NCI-H82 treated with DMSO at 0.1 percent for 48 hours (cell line): ENCODE results near the gene HAUS2.
"Not testable (repeated sequence)": the region's sequence is repeated elsewhere in the genome, so short reads cannot be mapped to it uniquely, and the experiment has no call there.

ENCODE experiments used
- DNase-seq: peaks from one replicate; lab custom pipeline; 2025; ENCODE audit not compliant: unreplicated experiment; lab: John Stamatoyannopoulos, UW

Gene HAUS2

DNA sequence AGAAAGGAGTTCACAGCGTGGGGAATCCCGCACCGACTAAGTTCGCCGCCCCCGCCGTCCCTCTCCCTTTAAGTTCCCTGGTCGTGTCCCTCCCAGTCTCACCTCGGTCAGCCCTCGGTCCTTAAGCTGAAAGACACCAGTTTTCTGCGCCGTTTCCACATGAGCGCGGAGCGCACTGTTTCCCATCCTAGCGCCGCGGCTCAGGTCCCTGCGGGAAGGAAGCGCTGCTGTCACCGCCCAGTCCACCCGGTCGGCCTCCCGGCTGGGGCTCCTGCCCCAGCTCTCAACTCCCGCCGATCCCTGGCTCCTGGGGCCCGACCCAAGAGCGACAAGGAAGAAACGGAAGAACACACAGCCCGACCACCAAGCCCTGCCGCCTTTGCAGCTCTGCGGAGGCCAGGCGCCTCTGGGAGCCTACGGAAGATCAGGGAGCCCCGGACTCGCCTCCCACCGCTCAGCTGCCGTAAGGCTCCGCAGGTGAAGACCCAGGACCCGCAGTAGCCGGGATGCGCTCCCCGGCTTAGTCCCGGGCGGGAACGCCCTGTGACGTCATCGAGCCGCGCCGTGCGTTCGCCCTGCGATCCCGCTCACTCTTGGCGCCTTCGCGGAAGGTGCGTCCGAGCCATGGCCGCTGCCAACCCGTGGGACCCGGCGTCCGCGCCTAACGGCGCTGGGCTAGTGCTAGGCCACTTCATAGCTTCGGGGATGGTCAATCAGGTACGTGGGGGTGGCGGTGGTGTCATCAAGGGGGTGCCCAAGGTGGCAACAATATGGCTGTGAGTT lies at the start of gene HAUS2, which contains the start of gene LRRC57:
Gene HAUS2, plus strand, starts transcription at position 590 of the 783 bp plus-strand sequence. Its CDS starts 35 bp downstream, at position 625.
Gene LRRC57, minus strand, starts transcription at position 545 of the 783 bp plus-strand sequence. Its CDS starts 359 bp downstream, at position 186.
- DNase-seq: peak; percentile 41

DNA sequence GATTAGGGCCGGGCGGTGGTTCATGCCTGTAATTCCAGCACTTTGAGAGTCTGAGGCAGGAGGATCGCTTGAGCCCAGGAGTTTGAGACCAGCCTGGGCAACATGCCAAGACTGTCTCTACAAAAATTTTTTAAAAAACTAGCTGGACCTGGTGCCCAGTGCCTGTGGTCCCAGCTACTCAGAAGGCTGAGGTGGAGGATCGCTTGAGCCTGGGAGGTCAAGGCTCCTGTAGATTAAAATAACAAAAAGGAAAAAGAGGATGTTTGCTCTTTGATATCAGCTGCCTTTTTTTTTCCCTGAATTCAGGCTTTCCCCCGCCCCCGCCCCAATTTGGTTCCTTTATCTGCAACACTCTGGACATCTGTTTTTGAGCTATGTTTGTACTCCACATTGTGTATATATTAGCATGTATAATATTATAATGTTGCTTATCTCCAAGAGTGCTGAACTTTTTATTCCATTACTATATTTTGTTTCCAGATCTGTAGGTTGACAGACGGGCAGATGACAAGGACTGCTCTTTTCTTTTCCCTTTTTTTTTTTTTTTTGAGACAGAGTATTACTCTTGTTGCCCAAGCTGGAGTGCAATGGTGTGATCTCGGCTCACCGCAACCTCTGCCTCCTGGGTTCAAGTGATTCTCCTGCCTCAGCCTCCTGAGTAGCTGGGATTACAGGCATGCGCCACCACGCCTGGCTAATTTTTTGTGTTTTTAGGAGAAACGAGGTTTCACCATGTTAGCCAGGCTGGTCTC lies 48.6 kb upstream of the HAUS2 start:
- no peak for DNase-seq

- no peak for DNase-seq
Observed at GRCh38 chr15:42502477-42502876, 46.2 kb upstream of the HAUS2 start.

- DNase-seq: no peak
Observed at GRCh38 chr15:42503825-42504224, 44.8 kb upstream of the HAUS2 start.

- no peak for DNase-seq
Observed at GRCh38 chr15:42504631-42505030, 44.0 kb upstream of the HAUS2 start.

DNA sequence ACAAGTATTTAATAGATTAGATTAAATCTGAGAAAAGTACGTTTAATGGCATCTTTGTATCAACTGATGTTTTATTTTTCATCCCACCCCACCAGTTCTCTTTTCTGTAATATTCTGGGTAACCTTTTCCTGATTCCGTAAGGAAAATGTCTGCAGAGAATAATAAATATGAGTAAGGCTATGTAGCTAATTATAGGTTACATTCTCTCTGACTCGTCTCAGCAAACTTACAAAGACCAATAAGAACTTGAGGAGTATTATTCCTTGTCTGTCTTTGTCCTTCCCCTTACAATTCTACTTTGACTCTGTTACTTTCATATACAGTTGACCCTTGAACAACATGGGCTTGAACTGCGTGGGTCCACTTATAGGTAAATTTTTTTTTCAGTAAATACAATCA lies 41.1 kb upstream of the HAUS2 start:
- no peak for DNase-seq

- DNase-seq: no peak
Observed at GRCh38 chr15:42508263-42508690, 40.4 kb upstream of the HAUS2 start.

- no peak for DNase-seq
Observed at GRCh38 chr15:42510258-42511006, 38.2 kb upstream of the HAUS2 start.

DNA sequence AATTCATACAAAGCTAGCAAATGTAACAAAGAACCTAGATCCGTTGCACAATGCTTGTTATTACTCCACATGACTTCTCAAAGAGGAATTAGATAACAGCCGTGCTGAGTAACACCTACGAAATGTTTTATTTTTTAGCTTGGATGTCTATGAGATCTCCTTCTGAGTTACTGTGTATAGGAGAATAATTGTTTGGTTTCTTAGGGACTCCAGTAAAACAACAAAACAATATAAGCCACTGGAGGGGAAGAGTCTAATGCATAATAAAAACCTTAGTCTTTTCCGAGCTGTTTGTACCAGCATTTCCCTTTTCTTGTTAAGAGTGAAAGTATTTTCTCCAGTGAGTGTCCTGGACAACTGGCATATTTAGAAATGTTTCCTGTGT lies 37.6 kb upstream of the HAUS2 start:
- no peak for DNase-seq

DNA sequence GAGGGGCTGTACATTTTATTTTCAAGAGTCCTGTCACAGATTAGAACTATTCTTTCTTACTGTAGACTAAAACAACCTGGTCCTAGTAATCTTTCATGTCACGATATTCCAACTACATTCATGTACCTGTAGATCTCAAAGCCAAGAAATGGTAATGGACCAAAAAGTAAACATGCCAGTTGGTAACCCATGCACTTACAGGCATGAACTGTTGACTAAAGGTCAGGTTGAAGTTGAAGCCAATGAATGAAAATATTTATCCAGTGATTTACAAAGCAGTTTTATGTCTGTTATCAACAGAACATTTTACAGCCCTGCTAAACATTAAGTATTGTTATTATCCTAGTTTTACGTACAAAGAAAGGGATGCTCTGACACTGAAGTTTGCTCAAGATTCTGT lies 25.3 kb upstream of the HAUS2 start:
- no peak for DNase-seq

DNA sequence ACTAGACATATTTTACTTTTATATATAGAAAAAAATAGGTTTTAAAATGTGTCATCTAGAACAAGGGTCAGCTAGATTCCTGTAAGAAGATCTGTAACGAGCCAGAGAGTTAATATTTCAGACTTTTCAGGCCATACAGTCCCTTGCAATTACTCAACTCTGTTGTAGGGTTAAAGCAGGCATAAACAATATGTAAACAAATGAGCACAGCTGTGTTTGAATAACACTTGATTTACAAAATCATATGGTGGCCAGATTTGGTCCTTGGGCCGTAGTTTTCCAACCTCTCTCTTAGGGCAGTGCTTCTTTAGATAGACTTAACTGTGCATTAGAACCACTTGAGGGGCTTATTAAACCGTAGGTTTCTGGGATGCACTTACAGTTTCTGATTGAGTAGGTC lies 19.7 kb upstream of the HAUS2 start:
- DNase-seq: no peak

GRCh38 chr15:42533246-42533645 lies 15.4 kb upstream of the HAUS2 start:
- DNase-seq: no peak

GRCh38 chr15:42544853-42545629 lies 3.6 kb upstream of the HAUS2 start:
- no peak for DNase-seq

DNA sequence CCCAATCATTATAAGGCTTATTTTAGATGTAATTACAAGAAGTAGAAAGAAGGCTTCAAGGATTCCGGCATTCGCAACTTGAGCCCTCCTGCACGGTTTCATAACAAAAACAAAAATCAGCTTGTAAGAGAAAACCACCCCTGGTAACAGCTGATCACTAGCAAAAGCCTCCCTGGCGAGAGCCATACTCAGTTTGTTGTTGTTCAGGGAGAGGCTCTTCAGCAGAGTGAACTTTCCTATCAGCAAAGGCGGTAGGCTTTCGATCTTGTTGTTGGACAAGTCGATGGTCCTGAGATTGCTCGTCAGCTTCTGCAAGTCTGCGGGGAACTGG lies 755 bp upstream of the HAUS2 start:
- DNase-seq: no peak

DNA sequence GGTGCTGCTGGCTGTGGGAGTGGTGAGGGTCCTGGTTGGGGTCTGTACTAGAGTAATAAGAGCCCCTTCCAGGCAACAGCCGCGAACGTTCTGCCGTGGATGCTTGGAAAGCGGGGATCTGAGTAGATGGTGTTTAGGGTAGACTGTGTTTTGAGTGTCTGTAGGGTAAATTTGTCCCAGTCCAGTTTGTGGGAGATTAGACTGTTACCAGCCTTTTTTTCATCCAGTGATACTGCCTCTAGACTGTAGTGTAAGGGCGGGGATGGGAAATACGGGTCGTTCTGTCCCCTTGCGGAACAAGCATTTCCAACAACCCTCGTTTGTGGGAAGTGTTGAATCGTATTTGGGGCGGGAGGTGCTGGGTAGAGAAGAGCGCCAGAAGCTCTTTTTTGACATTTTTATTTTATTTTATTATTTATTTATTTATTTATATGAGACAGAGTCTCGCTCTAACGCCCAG lies 424 bp downstream of the HAUS2 start:
- DNase-seq: peak; percentile 41

GRCh38 chr15:42549741-42550392 lies 1.2 kb downstream of the HAUS2 start:
- no peak for DNase-seq

GRCh38 chr15:42553554-42553953 lies 4.9 kb downstream of the HAUS2 start:
- DNase-seq: no peak

DNA sequence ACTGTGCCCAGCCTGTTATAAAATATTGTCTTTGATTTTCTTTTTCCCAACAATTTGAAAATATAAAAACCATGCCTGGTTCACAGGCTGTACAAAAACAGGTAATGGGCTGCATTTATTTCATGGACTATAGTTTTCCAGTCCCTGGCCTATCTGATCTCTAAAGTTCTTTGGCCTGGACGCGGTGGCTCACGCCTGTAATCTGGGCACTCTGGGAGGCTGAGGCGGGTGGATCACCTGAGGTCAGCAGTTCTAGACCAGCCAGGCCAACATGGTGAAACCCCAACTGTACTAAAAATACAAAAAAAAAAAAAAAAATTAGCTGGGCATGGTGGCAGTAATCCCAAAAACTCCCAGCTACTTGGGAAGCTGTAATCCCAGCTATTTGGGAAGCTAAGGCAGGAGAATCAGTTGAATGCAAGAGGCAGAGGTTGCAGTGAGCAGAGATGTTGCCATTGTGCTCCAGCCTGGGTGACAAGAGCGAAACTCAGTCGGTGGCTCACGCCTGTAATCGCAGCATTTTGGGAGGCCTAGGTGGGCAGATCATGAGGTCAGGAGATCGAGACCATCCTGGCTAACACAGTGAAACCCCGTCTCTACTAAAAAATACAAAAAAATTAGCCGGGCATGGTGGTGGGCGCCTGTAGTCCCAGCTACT lies 8.0 kb downstream of the HAUS2 start:
- DNase-seq: not testable (repeated sequence)

DNA sequence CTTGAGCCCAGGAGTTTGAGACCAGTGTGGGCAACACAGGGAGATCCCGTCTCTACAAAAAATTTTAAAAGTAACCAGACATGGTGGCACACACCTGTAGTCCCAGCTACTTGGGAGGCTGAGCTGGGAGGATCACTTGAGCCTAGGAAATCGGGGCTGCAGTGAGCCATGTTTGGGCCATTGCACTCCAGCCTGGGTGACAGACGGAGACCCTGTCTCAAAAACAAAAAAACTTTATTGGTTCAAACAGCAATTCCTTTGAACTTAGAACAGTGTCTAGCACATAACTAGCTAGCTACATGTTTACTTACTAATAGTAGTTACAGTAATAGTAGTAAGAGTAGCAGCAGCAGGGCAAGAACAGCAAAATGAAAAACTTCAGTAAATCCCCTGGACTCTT lies 10.1 kb downstream of the HAUS2 start:
- no peak for DNase-seq
